PC-9 (cell line): ENCODE data around the gene CENPX. TPM values are rescaled to one million over a fixed set of nuclear protein-coding genes. Genes with fewer than 3 reads are reported as not detected.

Experiments
- BruUV-seq: library from RNA; stranded (reverse); fragments of 400-500 nt; replicated peaks from 2 replicates; lab custom pipeline; 2021; lab: Mats Ljungman, UMichigan
- CTCF ChIA-PET: fragments of 300-600 bp; sonication (Branson Sonifier 250); formaldehyde crosslinking; loops from one replicate; lab custom pipeline; 2022; ENCODE audit warnings: antibody characterized with exemption; lab: Charles Lee
- POLR2A ChIA-PET: fragments of 300-600 bp; sonication (Branson Sonifier 250); formaldehyde crosslinking; loops from one replicate; lab custom pipeline; 2022; ENCODE audit warnings: antibody characterized with exemption; ENCODE audit not compliant: unreplicated experiment; lab: Charles Lee
- DNase-seq, 2 experiments: peaks; one replicate each; pipeline versions ENCODE4 v3.0.0 to v3.0.0-alpha.2; 2015 to 2022; ENCODE audit warnings: mixed read lengths in 1 of 2
- H2AFZ ChIP-seq: fragments of 200-600 bp; sonication (generic); 2 replicates; pipeline ENCODE4 v1.8.1; 2017; ENCODE audit warnings: antibody characterized with exemption
- H3F3A ChIP-seq: fragments of 200-600 bp; sonication (generic); 2 replicates; pipeline ENCODE4 v1.8.1; 2017; ENCODE audit warnings: antibody characterized with exemption, mild to moderate bottlenecking, low read depth; ENCODE audit not compliant: insufficient read depth
- H3K27ac ChIP-seq: fragments of 200-600 bp; sonication (generic); 2 replicates; pipeline ENCODE4 v1.6.1; 2016; ENCODE audit warnings: mixed run types
- H3K27me3 ChIP-seq: fragments of 200-600 bp; sonication (generic); 2 replicates; pipeline ENCODE4 v1.6.1; 2016; ENCODE audit warnings: low read depth, mixed run types; ENCODE audit not compliant: insufficient read depth
- H3K36me3 ChIP-seq: fragments of 200-600 bp; sonication (generic); 2 replicates; pipeline ENCODE4 v1.6.1; 2016; ENCODE audit warnings: low read depth, mixed run types
- H3K4me1 ChIP-seq: fragments of 200-600 bp; sonication (generic); replicated peaks from 2 replicates; pipeline ENCODE4 v1.6.1; 2016; ENCODE audit warnings: mixed run types; ENCODE audit not compliant: insufficient read depth
- H3K4me2 ChIP-seq: fragments of 200-600 bp; sonication (generic); 2 replicates; pipeline ENCODE4 v1.6.1; 2017; ENCODE audit warnings: mixed run types
- H3K4me3 ChIP-seq: fragments of 200-600 bp; sonication (generic); 2 replicates; pipeline ENCODE4 v1.6.1; 2016; ENCODE audit warnings: mixed run types
- H3K79me2 ChIP-seq: fragments of 200-600 bp; sonication (generic); 2 replicates; pipeline ENCODE4 v1.6.1; 2017; ENCODE audit warnings: low read depth, mixed run types
- H3K9me2 ChIP-seq: fragments of 200-600 bp; sonication (generic); 2 replicates; pipeline ENCODE4 v1.8.1; 2017; ENCODE audit warnings: mild to moderate bottlenecking; ENCODE audit not compliant: insufficient read depth
- H3K9me3 ChIP-seq: fragments of 200-600 bp; sonication (generic); 2 replicates; pipeline ENCODE4 v1.8.1; 2016; ENCODE audit warnings: low read depth; ENCODE audit not compliant: insufficient read depth
- H4K20me1 ChIP-seq: fragments of 200-600 bp; sonication (generic); 2 replicates; pipeline ENCODE4 v1.8.1; 2017; ENCODE audit not compliant: insufficient read depth
- EZH2 ChIP-seq: fragments of 200-600 bp; sonication (generic); IDR thresholded peaks from 2 replicates; pipeline ENCODE4 v1.8.0; 2017; ENCODE audit warnings: antibody characterized with exemption, low read depth
- intact Hi-C: fragments of 100-400 bp; cut with micrococcal nuclease; formaldehyde crosslinking; loops from one replicate; pipeline ENCODE4 v1.10.0; 2022; ENCODE audit not compliant: unreplicated experiment
- total RNA-seq: library from RNA; stranded (reverse); gene quantifications from 2 replicates; pipeline ENCODE4 v1.2.3, GENCODE V29; 2021
- TF ChIP-seq, protein P1 (sequence below): fragments of 200-600 bp; sonication (generic); conservative IDR thresholded peaks from 2 replicates; pipeline ENCODE4 v1.6.1; 2017; ENCODE audit warnings: mixed run types, antibody characterized with exemption, mild to moderate bottlenecking, moderate library complexity

Gene CENPX
- total RNA-seq, 1 experiment from 2014 or later = 132 TPM

DNA sequence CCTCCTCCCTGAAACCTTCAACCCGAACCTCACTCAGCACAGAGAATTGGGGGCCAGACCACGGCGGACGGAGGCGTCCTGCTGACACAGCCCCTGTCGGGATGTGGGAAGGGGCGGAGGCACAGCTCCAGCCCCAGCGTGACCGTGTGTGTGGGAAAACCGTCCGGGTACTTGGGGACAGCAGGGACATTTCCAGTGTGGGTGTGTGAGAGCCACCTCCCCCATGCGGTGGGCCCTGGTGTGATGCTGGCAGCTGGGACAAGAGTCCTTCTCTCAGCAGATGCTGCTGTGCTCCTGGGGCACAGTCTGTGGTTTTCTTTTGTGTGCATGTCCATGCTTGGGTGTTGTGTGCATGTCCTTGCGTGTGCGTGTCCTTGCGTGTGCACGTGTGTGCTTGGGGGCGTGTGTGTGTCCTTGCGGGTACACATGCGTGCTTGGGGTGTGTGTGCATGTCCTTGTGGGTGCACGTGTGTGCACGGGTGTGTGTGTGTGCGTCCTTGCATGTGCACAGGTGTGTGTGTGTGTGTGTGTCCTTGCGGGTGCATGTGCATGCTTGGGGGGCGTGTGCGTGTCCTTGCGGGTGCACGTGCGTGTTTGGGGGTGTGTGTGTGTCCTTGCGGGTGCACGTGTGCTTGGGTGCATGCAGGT lies 16.9 kb downstream of the CENPX start:
- H3K4me2 ChIP-seq = no peak overlapping the region
- no peak overlapping the region for H2AFZ ChIP-seq
- no peak for DNase-seq
- H3K4me3 ChIP-seq = no peak overlapping the region
- H3K27ac ChIP-seq = no peak overlapping the region
- no peaks in the 10 kb centered on the region for H3K9me3 ChIP-seq
- intact Hi-C loops = no loop called here
- peaks cover 10% of the 10 kb centered on the region; the same call in 1 of the 2 replicates for H3F3A ChIP-seq
- H3K4me1 ChIP-seq = peaks cover 22% of the 10 kb centered on the region
- H3K79me2 ChIP-seq = no peaks in the 10 kb centered on the region
- no TSS peak for BruUV-seq
- no peaks in the 10 kb centered on the region for H3K9me2 ChIP-seq
- POLR2A ChIA-PET = no interaction called here
- CTCF ChIA-PET = no interaction called here
- no peaks in the 10 kb centered on the region for H4K20me1 ChIP-seq
- H3K36me3 ChIP-seq = no peaks in the 10 kb centered on the region
- TF ChIP-seq, protein P1, sequence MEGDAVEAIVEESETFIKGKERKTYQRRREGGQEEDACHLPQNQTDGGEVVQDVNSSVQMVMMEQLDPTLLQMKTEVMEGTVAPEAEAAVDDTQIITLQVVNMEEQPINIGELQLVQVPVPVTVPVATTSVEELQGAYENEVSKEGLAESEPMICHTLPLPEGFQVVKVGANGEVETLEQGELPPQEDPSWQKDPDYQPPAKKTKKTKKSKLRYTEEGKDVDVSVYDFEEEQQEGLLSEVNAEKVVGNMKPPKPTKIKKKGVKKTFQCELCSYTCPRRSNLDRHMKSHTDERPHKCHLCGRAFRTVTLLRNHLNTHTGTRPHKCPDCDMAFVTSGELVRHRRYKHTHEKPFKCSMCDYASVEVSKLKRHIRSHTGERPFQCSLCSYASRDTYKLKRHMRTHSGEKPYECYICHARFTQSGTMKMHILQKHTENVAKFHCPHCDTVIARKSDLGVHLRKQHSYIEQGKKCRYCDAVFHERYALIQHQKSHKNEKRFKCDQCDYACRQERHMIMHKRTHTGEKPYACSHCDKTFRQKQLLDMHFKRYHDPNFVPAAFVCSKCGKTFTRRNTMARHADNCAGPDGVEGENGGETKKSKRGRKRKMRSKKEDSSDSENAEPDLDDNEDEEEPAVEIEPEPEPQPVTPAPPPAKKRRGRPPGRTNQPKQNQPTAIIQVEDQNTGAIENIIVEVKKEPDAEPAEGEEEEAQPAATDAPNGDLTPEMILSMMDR = no peak
- TF ChIP-seq EZH2 = no peak
- no peaks in the 10 kb centered on the region for H3K27me3 ChIP-seq

DNA sequence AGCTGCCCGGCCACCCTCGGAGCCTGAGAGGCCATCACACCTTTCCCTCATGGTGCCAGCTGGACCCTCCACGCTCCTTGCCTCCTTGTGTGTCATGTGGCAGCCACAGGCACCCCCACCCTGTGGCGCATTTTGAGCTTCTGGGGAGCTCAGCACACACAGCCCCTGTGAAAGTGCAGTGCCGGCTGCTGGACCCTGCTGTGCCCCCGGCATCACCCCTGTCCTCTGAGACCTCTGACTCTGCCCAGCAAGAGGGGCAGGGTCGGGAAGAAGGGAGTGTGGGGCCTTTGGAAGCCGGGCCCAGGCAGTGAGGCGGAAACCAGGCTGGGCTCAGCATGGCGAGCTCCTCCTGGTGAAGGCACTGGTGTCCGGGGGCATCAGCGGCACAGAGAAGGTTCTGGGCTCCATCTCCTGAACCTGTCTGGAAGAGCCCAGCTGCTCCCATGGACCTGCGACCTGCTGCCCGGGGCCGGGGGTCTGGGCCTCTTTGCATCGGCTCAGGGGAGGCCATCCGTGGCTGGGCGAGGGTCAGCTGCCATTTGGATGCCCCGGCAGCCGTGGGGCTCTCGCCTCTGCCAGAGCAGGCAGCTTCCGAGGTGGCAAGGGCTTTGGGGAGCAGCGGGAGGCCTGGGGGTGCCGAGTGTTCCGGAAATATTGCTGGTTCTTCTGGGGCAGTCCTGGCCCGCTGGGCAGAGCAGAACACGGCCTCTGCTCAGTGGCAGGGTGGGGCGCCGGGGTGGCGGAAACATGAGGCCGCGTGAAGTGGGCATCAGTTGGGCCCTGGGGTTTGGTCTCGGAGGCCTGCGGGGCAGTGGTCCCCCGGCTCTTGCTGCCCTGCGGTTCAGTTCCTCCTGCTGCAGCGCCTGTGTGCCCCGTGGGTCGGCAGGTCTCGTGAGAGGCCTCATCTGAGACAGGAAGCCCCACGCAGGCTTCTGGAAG lies 17.9 kb downstream of the CENPX start:
- no peaks in the 10 kb centered on the region for H3K36me3 ChIP-seq
- CTCF ChIA-PET = interaction anchor here (0.8 kb wide), 1 partner anchor 14 kb away, joined by 3 read pairs; no protein-coding TSS in a partner anchor
- 0 out of 2 replicates have a peak overlapping the region, but pooled peaks have one; percentile 46 for H3K4me2 ChIP-seq

More for the DNA sequence above, 17.9 kb downstream of the CENPX start:
- TF ChIP-seq, protein P1 = no peak
- TF ChIP-seq EZH2 = no peak
- H3K79me2 ChIP-seq = no peaks in the 10 kb centered on the region
- peaks cover 22% of the 10 kb centered on the region for H3K4me1 ChIP-seq
- H3K9me3 ChIP-seq = no peaks in the 10 kb centered on the region
- intact Hi-C loops = loop anchor here (5.0 kb wide), 1 partner anchor 37 kb away; no protein-coding TSS in a partner anchor
- peaks cover 10% of the 10 kb centered on the region; the same call in 1 of the 2 replicates for H3F3A ChIP-seq
- no peaks in the 10 kb centered on the region for H3K27me3 ChIP-seq
- no peak overlapping the region for H3K4me3 ChIP-seq
- no peak overlapping the region for H2AFZ ChIP-seq
- H4K20me1 ChIP-seq = no peaks in the 10 kb centered on the region
- no peak for DNase-seq
- POLR2A ChIA-PET = no interaction called here
- no peak overlapping the region for H3K27ac ChIP-seq
- no peaks in the 10 kb centered on the region for H3K9me2 ChIP-seq
- no TSS peak for BruUV-seq
